Activated CD8-positive, alpha-beta T cell treated with anti-CD3 and anti-CD28 coated beads, Interleukin-2, amount 10 ng/mL, durations not matched to agents 7 days and 5 days (primary cell): ENCODE data around the gene NRF1. TPM values are rescaled to one million over a fixed set of nuclear protein-coding genes. Genes with fewer than 3 reads are reported as not detected.
"Not testable (repeated sequence)": the region's sequence is repeated elsewhere in the genome, so short reads cannot be mapped to it uniquely, and the experiment has no call there.

ENCODE experiments used
- ATAC-seq: fragments of 150-1000 bp; cut with Tn5 transposase; one replicate; pipeline ENCODE4 v1.10.0; 2021; ENCODE audit warnings: moderate library complexity
- CTCF ChIA-PET: fragments of 350-600 bp; sonication (Branson Sonifier 250); formaldehyde crosslinking; loops from one replicate; lab custom pipeline; 2021; ENCODE audit warnings: antibody characterized with exemption; lab: Charles Lee
- POLR2A ChIA-PET: fragments of 350-600 bp; sonication (Branson Sonifier 250); formaldehyde crosslinking; loops from one replicate; lab custom pipeline; 2021; ENCODE audit warnings: antibody characterized with exemption; lab: Charles Lee
- DNase-seq: peaks from one replicate; pipeline ENCODE4 v3.0.0-alpha.2; 2020
- H3K27ac Mint-ChIP-seq: one replicate; pipeline ENCODE4 v1.8.0; 2021; ENCODE audit warnings: mild to moderate bottlenecking, mixed read lengths
- H3K27me3 Mint-ChIP-seq: one replicate; pipeline ENCODE4 v1.8.0; 2021; ENCODE audit warnings: low read depth, mixed read lengths
- H3K36me3 Mint-ChIP-seq: one replicate; pipeline ENCODE4 v1.8.0; 2021; ENCODE audit warnings: low read depth, mixed read lengths
- H3K4me1 Mint-ChIP-seq: one replicate; pipeline ENCODE4 v1.8.0; 2021; ENCODE audit warnings: low read depth, mixed read lengths
- H3K4me3 Mint-ChIP-seq: one replicate; pipeline ENCODE4 v1.8.0; 2021; ENCODE audit warnings: mild to moderate bottlenecking, mixed read lengths
- H3K9me3 Mint-ChIP-seq: one replicate; pipeline ENCODE4 v1.8.0; 2022; ENCODE audit warnings: mixed read lengths; ENCODE audit not compliant: insufficient read depth
- total RNA-seq, 2 experiments: library from RNA; stranded (reverse); gene quantifications; one replicate each; pipeline ENCODE4 v1.2.3, GENCODE V29; 2021

Gene NRF1
- total RNA-seq, 2 experiments from 2014 or later: 28.1 to 30.0 TPM

- no peak for ATAC-seq
- H3K27ac Mint-ChIP-seq: no peak overlapping the region
- DNase-seq: no peak
- no peaks in the 10 kb centered on the region for H3K9me3 Mint-ChIP-seq
- H3K4me1 Mint-ChIP-seq: no peaks in the 10 kb centered on the region
- H3K27me3 Mint-ChIP-seq: peaks cover 13% of the 10 kb centered on the region
- H3K4me3 Mint-ChIP-seq: no peak overlapping the region
- CTCF ChIA-PET: no interaction called here
- POLR2A ChIA-PET: no interaction called here
- no peaks in the 10 kb centered on the region for H3K36me3 Mint-ChIP-seq
These were observed 182.2 kb downstream of the NRF1 start for GRCh38 chr7:129793506-129794310.

GRCh38 chr7:129794461-129794860 is 182.9 kb downstream of the NRF1 start:
- H3K36me3 Mint-ChIP-seq, POLR2A ChIA-PET, H3K4me3 Mint-ChIP-seq, H3K9me3 Mint-ChIP-seq, H3K4me1 Mint-ChIP-seq, ATAC-seq, H3K27ac Mint-ChIP-seq, CTCF ChIA-PET, DNase-seq: not testable (repeated sequence)
- H3K27me3 Mint-ChIP-seq: peaks cover 12% of the 10 kb centered on the region

GRCh38 chr7:129796186-129796775 is 184.8 kb downstream of the NRF1 start:
- Mint-ChIP-seq H3K9me3 (no peaks in the 10 kb centered on the region), H3K27ac (no peak overlapping the region), H3K36me3 (no peaks in the 10 kb centered on the region), H3K27me3 (peaks cover 4% of the 10 kb centered on the region), H3K4me3 (no peak overlapping the region), H3K4me1 (no peaks in the 10 kb centered on the region)
- DNase-seq (no peak), ATAC-seq (no peak)
- ChIA-PET CTCF (no interaction called here), POLR2A (no interaction called here)

- Mint-ChIP-seq H3K9me3 (no peaks in the 10 kb centered on the region), H3K4me1 (no peaks in the 10 kb centered on the region), H3K36me3 (no peaks in the 10 kb centered on the region), H3K4me3 (no peak overlapping the region), H3K27ac (no peak overlapping the region), H3K27me3 (no peaks in the 10 kb centered on the region)
- DNase-seq (no peak), ATAC-seq (no peak)
- ChIA-PET POLR2A (no interaction called here), CTCF (no interaction called here)
These were observed 185.8 kb downstream of the NRF1 start for GRCh38 chr7:129797214-129797789.

GRCh38 chr7:129798616-129799349 is 187.3 kb downstream of the NRF1 start:
- H3K9me3 Mint-ChIP-seq: no peaks in the 10 kb centered on the region
- no peaks in the 10 kb centered on the region for H3K36me3 Mint-ChIP-seq
- no peak overlapping the region for H3K4me3 Mint-ChIP-seq
- no peaks in the 10 kb centered on the region for H3K4me1 Mint-ChIP-seq
- ATAC-seq: no peak
- DNase-seq: no peak
- ChIA-PET POLR2A (no interaction called here), CTCF (no interaction called here)
- no peaks in the 10 kb centered on the region for H3K27me3 Mint-ChIP-seq
- H3K27ac Mint-ChIP-seq: no peak overlapping the region

- Mint-ChIP-seq H3K9me3 (no peaks in the 10 kb centered on the region), H3K27me3 (no peaks in the 10 kb centered on the region), H3K4me1 (no peaks in the 10 kb centered on the region), H3K4me3 (no peak overlapping the region), H3K36me3 (no peaks in the 10 kb centered on the region), H3K27ac (no peak overlapping the region)
- ChIA-PET CTCF (no interaction called here), POLR2A (no interaction called here)
- DNase-seq (no peak), ATAC-seq (no peak)
These were observed 187.9 kb downstream of the NRF1 start for GRCh38 chr7:129799350-129799955.

- Mint-ChIP-seq H3K9me3 (no peaks in the 10 kb centered on the region), H3K27me3 (no peaks in the 10 kb centered on the region), H3K4me1 (no peaks in the 10 kb centered on the region), H3K4me3 (no peak overlapping the region), H3K27ac (no peak overlapping the region), H3K36me3 (no peaks in the 10 kb centered on the region)
- DNase-seq (no peak), ATAC-seq (no peak)
- ChIA-PET CTCF (no interaction called here), POLR2A (no interaction called here)
These were observed 189.4 kb downstream of the NRF1 start for GRCh38 chr7:129800901-129801300.

- Mint-ChIP-seq H3K4me1 (no peaks in the 10 kb centered on the region), H3K9me3 (no peaks in the 10 kb centered on the region)
- POLR2A ChIA-PET: no interaction called here
These were observed 190.4 kb downstream of the NRF1 start for GRCh38 chr7:129801882-129802281.

GRCh38 chr7:129803546-129804081 is 192.1 kb downstream of the NRF1 start:
- no peak for ATAC-seq
- ChIA-PET POLR2A (interaction anchor here (0.6 kb wide), 1 partner anchor 183 kb away, joined by 4 read pairs; no protein-coding TSS in a partner anchor), CTCF (interaction anchor here (1.2 kb wide), 1 partner anchor 21 kb away, joined by 5 read pairs; no protein-coding TSS in a partner anchor)
- no peak overlapping the region for H3K27ac Mint-ChIP-seq
- H3K36me3 Mint-ChIP-seq: no peaks in the 10 kb centered on the region
- H3K9me3 Mint-ChIP-seq: no peaks in the 10 kb centered on the region
- no peak overlapping the region for H3K4me3 Mint-ChIP-seq
- H3K4me1 Mint-ChIP-seq: no peaks in the 10 kb centered on the region
- no peak for DNase-seq
- H3K27me3 Mint-ChIP-seq: no peaks in the 10 kb centered on the region

More at GRCh38 chr7:129801882-129802281, 190.4 kb downstream of the NRF1 start:
- ATAC-seq (no peak), DNase-seq (no peak)
- H3K27ac Mint-ChIP-seq: no peak overlapping the region
- H3K4me3 Mint-ChIP-seq: no peak overlapping the region
- no peaks in the 10 kb centered on the region for H3K27me3 Mint-ChIP-seq
- no peaks in the 10 kb centered on the region for H3K36me3 Mint-ChIP-seq
- CTCF ChIA-PET: no interaction called here

GRCh38 chr7:129804111-129804889 is 192.8 kb downstream of the NRF1 start:
- Mint-ChIP-seq H3K27me3 (no peaks in the 10 kb centered on the region), H3K36me3 (no peaks in the 10 kb centered on the region), H3K9me3 (no peaks in the 10 kb centered on the region), H3K4me1 (no peaks in the 10 kb centered on the region), H3K4me3 (no peak overlapping the region), H3K27ac (no peak overlapping the region)
- ChIA-PET CTCF (interaction anchor here (1.2 kb wide), 1 partner anchor 21 kb away, joined by 5 read pairs; no protein-coding TSS in a partner anchor), POLR2A (no interaction called here)
- ATAC-seq (no peak), DNase-seq (no peak)
